IMR-90 (cell line): ENCODE results near the gene TRPV4. TPM values are rescaled to one million over a fixed set of nuclear protein-coding genes. Genes with fewer than 3 reads are reported as not detected.

Experiments
- ATAC-seq: fragments of 200-7000 bp; cut with Tn5 transposase; 2 replicates; pipeline ENCODE4 v1.9.1; 2020; ENCODE audit warnings: low read depth, mild to moderate bottlenecking, moderate library complexity
- BruUV-seq: library from RNA; stranded (reverse); fragments of 400-500 nt; replicated peaks from 2 replicates; lab custom pipeline; 2021; lab: Mats Ljungman, UMichigan
- CTCF ChIA-PET: fragments of 300-600 bp; formaldehyde crosslinking; extraction: SDS; loops from one replicate; lab custom pipeline; 2021; ENCODE audit warnings: antibody characterized with exemption; lab: Yijun Ruan, JAX
- POLR2A ChIA-PET: fragments of 300-600 bp; sonication (Branson Sonifier 250); formaldehyde crosslinking; loops from one replicate; lab custom pipeline; 2022; ENCODE audit warnings: antibody characterized with exemption; ENCODE audit not compliant: unreplicated experiment; lab: Charles Lee
- DNase-seq: peaks from one replicate; pipeline ENCODE4 v3.0.0; 2013
- H2AFZ ChIP-seq: replicated peaks from 2 replicates; pipeline ENCODE3; 2013; ENCODE audit warnings: low read length, mild to moderate bottlenecking; ENCODE audit not compliant: poor library complexity
- H2AK5ac ChIP-seq: 2 replicates; pipeline ENCODE4 v1.6.1; 2013; ENCODE audit warnings: low read depth, low read length, inconsistent platforms
- H2AK9ac ChIP-seq: replicated peaks from 2 replicates; pipeline ENCODE3; 2013; ENCODE audit warnings: mild to moderate bottlenecking, low read depth, low read length, moderate library complexity; ENCODE audit not compliant: poor library complexity
- H2BK120ac ChIP-seq: 2 replicates; pipeline ENCODE4 v1.6.1; 2013; ENCODE audit warnings: low read depth, low read length, inconsistent platforms
- H2BK15ac ChIP-seq: 3 replicates; pipeline ENCODE4 v1.6.1; 2013; ENCODE audit warnings: low read depth, low read length, inconsistent platforms
- H2BK20ac ChIP-seq: 2 replicates; pipeline ENCODE4 v1.6.1; 2013; ENCODE audit warnings: low read depth, mild to moderate bottlenecking, inconsistent platforms, low read length, moderate library complexity
- H2BK5ac ChIP-seq: 2 replicates; pipeline ENCODE4 v1.6.1; 2013; ENCODE audit warnings: mild to moderate bottlenecking, low read depth, low read length, inconsistent platforms; ENCODE audit not compliant: poor library complexity, severe bottlenecking
- H3K14ac ChIP-seq: replicated peaks from 2 replicates; pipeline ENCODE4 v1.6.1; 2013; ENCODE audit warnings: low read depth, low read length, inconsistent platforms
- H3K18ac ChIP-seq: 2 replicates; pipeline ENCODE4 v1.6.1; 2013; ENCODE audit warnings: low read depth, low read length, control low read depth
- H3K23ac ChIP-seq: 2 replicates; pipeline ENCODE4 v1.6.1; 2013; ENCODE audit warnings: low read depth, low read length, inconsistent platforms
- H3K27ac ChIP-seq: 2 replicates; pipeline ENCODE4 v1.5.1; 2013; ENCODE audit warnings: mild to moderate bottlenecking, control low read depth, low read length; ENCODE audit not compliant: insufficient read depth
- H3K27me3 ChIP-seq: 2 replicates; pipeline ENCODE4 v1.6.1; 2013; ENCODE audit warnings: low read length; ENCODE audit not compliant: control insufficient read depth, insufficient read depth
- H3K36me3 ChIP-seq: 2 replicates; pipeline ENCODE4 v1.6.1; 2013; ENCODE audit warnings: low read length, mixed read lengths; ENCODE audit not compliant: control insufficient read depth, insufficient read depth
- H3K4ac ChIP-seq: 2 replicates; pipeline ENCODE4 v1.6.1; 2013; ENCODE audit warnings: low read depth, low read length, inconsistent platforms
- H3K4me1 ChIP-seq: 2 replicates; pipeline ENCODE4 v1.6.1; 2013; ENCODE audit warnings: low read length, mixed read lengths; ENCODE audit not compliant: control insufficient read depth, insufficient read depth
- H3K4me2 ChIP-seq: 2 replicates; pipeline ENCODE4 v1.6.1; 2013; ENCODE audit warnings: low read depth, mild to moderate bottlenecking, control low read depth, low read length, moderate library complexity
- H3K4me3 ChIP-seq: 2 replicates; pipeline ENCODE4 v1.5.1; 2013; ENCODE audit warnings: low read depth, mild to moderate bottlenecking, control low read depth, low read length, moderate library complexity; ENCODE audit not compliant: insufficient read depth
- H3K56ac ChIP-seq: 2 replicates; pipeline ENCODE4 v1.6.1; 2013; ENCODE audit warnings: low read length, inconsistent platforms; ENCODE audit not compliant: insufficient read depth; ENCODE audit errors: extremely low read depth
- H3K79me1 ChIP-seq, 2 experiments: 2 replicates each; pipeline ENCODE4 v1.6.1; 2013; ENCODE audit warnings: low read length in 2 of 2, inconsistent platforms in 1 of 2, low read depth in 1 of 2
- H3K9ac ChIP-seq: 2 replicates; pipeline ENCODE4 v1.6.1; 2013; ENCODE audit warnings: low read depth, low read length, control low read depth
- H3K9me1 ChIP-seq: 2 replicates; pipeline ENCODE4 v1.6.1; 2013; ENCODE audit warnings: low read length, inconsistent platforms; ENCODE audit not compliant: insufficient read depth
- H3K9me3 ChIP-seq: 2 replicates; pipeline ENCODE4 v1.6.1; 2013; ENCODE audit warnings: low read length; ENCODE audit not compliant: control insufficient read depth, insufficient read depth
- H4K20me1 ChIP-seq: 2 replicates; pipeline ENCODE4 v1.6.1; 2013; ENCODE audit warnings: low read length, inconsistent platforms; ENCODE audit not compliant: insufficient read depth
- H4K5ac ChIP-seq: 2 replicates; pipeline ENCODE4 v1.6.1; 2013; ENCODE audit warnings: mild to moderate bottlenecking, low read depth, low read length, control low read depth
- H4K8ac ChIP-seq, 2 experiments: 2 replicates each; pipeline ENCODE4 v1.6.1; 2013; ENCODE audit warnings: low read depth in 2 of 2, low read length in 2 of 2, control low read depth in 1 of 2, inconsistent platforms in 1 of 2
- H4K91ac ChIP-seq: 2 replicates; pipeline ENCODE4 v1.6.1; 2013; ENCODE audit warnings: low read depth, low read length, inconsistent platforms; ENCODE audit not compliant: insufficient read depth
- BHLHE40 ChIP-seq: fragments of 150-350 bp; IDR thresholded peaks from 2 replicates; pipeline ENCODE4 v1.6.1; 2016; ENCODE audit warnings: mild to moderate bottlenecking, low read depth, low read length
- CEBPB ChIP-seq: IDR thresholded peaks from 2 replicates; pipeline ENCODE4 v1.6.1; 2012; ENCODE audit warnings: low read depth, low read length, improper control_type of control experiment
- CHD1 ChIP-seq: IDR thresholded peaks from 2 replicates; pipeline ENCODE4 v1.6.1; 2012; ENCODE audit warnings: low read depth, low read length, improper control_type of control experiment
- CTCF ChIP-seq: conservative IDR thresholded peaks from 2 replicates; pipeline ENCODE4 v1.5.1; 2012; ENCODE audit warnings: mild to moderate bottlenecking, low read depth, low read length, improper control_type of control experiment
- ELK1 ChIP-seq: fragments of 150-350 bp; IDR thresholded peaks from 2 replicates; pipeline ENCODE4 v1.6.1; 2016; ENCODE audit warnings: low read depth, mild to moderate bottlenecking, low read length, moderate library complexity, borderline replicate concordance
- FOS ChIP-seq: fragments of 150-350 bp; IDR thresholded peaks from 2 replicates; pipeline ENCODE4 v1.6.1; 2016; ENCODE audit warnings: low read depth, low read length
- MAFK ChIP-seq: IDR thresholded peaks from 2 replicates; pipeline ENCODE4 v1.6.1; 2012; ENCODE audit warnings: low read depth, low read length, improper control_type of control experiment
- MAZ ChIP-seq: IDR thresholded peaks from 2 replicates; pipeline ENCODE4 v1.6.1; 2012; ENCODE audit warnings: low read depth, mild to moderate bottlenecking, low read length, improper control_type of control experiment, moderate library complexity, borderline replicate concordance
- NFE2L2 ChIP-seq: fragments of 150-350 bp; IDR thresholded peaks from 2 replicates; pipeline ENCODE4 v1.6.1; 2016; ENCODE audit warnings: low read depth, mild to moderate bottlenecking, low read length
- POLR2A ChIP-seq: IDR thresholded peaks from 2 replicates; pipeline ENCODE4 v1.6.1; 2012; ENCODE audit warnings: mild to moderate bottlenecking, low read depth, low read length
- RAD21 ChIP-seq: IDR thresholded peaks from 2 replicates; pipeline ENCODE4 v1.6.1; 2012; ENCODE audit warnings: low read length, improper control_type of control experiment
- RCOR1 ChIP-seq: IDR thresholded peaks from 2 replicates; pipeline ENCODE4 v1.6.1; 2012; ENCODE audit warnings: mild to moderate bottlenecking, low read length, improper control_type of control experiment; ENCODE audit not compliant: insufficient replicate concordance
- RFX5 ChIP-seq: IDR thresholded peaks from 2 replicates; pipeline ENCODE4 v1.8.0; 2012; ENCODE audit warnings: low read depth, mild to moderate bottlenecking, low read length, moderate library complexity
- SMC3 ChIP-seq: fragments of 150-350 bp; IDR thresholded peaks from 2 replicates; pipeline ENCODE4 v1.6.1; 2016; ENCODE audit warnings: low read depth, mild to moderate bottlenecking, antibody characterized with exemption, low read length, moderate library complexity
- dilution Hi-C: fragments of 300-500 bp; cut with HindIII; formaldehyde crosslinking; loops from one replicate; pipeline ENCODE4 v1.14.3; 2018; ENCODE audit warnings: low sequenced_read_pairs; ENCODE audit not compliant: unreplicated experiment
- in situ Hi-C: fragments of 300-500 bp; cut with MboI; formaldehyde crosslinking; loops from 3 replicates; pipeline ENCODE4 v1.14.3; 2019; ENCODE audit warnings: low sequenced_read_pairs, inconsistent platforms, mixed read lengths
- intact Hi-C: fragments of 100-400 bp; cut with micrococcal nuclease; formaldehyde crosslinking; loops from 2 replicates; pipeline ENCODE4 v1.10.0; 2022
- polyA plus RNA-seq, 3 experiments: library from polyadenylated mRNA; depleted of rRNA; stranded (reverse); fragments of >200 nt; gene quantifications; 2 replicates each; pipeline ENCODE4 v1.2.3, GENCODE V29; 2012; ENCODE audit warnings: low replicate concordance in 1 of 3
- total RNA-seq: library from RNA; depleted of rRNA; stranded (reverse); fragments of >200 nt; gene quantifications from 2 replicates; pipeline ENCODE4 v1.2.3, GENCODE V29; 2012

The TRPV4 gene
- total and polyA plus RNA-seq, 2 of the 4 experiments (the other 2 are of a cell fraction): 1.1 to 6.1 TPM

GRCh38 chr12:109876406-109876805 is 43.2 kb upstream of the TRPV4 start:
- H2AFZ ChIP-seq: no peak overlapping the region
- intact Hi-C loops: no loop called here
- no peak overlapping the region for H2AK5ac ChIP-seq
- in situ Hi-C loops: no loop called here
- H3K27ac ChIP-seq: no peak overlapping the region
- no peak overlapping the region for H4K91ac ChIP-seq
- H2BK20ac ChIP-seq: no peak overlapping the region
- no peak overlapping the region for H3K56ac ChIP-seq
- H3K79me1 ChIP-seq: peaks cover 37 to 78% of the 10 kb centered on the region in 2 experiments
- H3K9me3 ChIP-seq: no peaks in the 10 kb centered on the region
- peaks cover 25% of the 10 kb centered on the region for H3K9me1 ChIP-seq
- H3K4me3 ChIP-seq: no peak overlapping the region
- no peak overlapping the region for H2BK120ac ChIP-seq
- H3K4me1 ChIP-seq: peaks cover 10% of the 10 kb centered on the region
- no peak overlapping the region for H3K4me2 ChIP-seq
- no peak overlapping the region for H3K14ac ChIP-seq
- ATAC-seq (no peak), DNase-seq (no peak)
- no peak overlapping the region for H3K18ac ChIP-seq
- dilution Hi-C loops: no loop called here
- H4K20me1 ChIP-seq: peaks cover 34% of the 10 kb centered on the region
- CTCF ChIA-PET: interaction anchor here (1.1 kb wide), 1 partner anchor 23 kb away, joined by 3 read pairs; no protein-coding TSS in a partner anchor
- H3K23ac ChIP-seq: no peak overlapping the region
- H2BK15ac ChIP-seq: no peak overlapping the region
- no peak overlapping the region for H4K8ac ChIP-seq
- no TSS peak for BruUV-seq
- no peaks in the 10 kb centered on the region for H3K27me3 ChIP-seq
- no peak overlapping the region for H4K5ac ChIP-seq
- H3K4ac ChIP-seq: no peak overlapping the region
- no peak overlapping the region for H2BK5ac ChIP-seq
- H2AK9ac ChIP-seq: no peak overlapping the region
- POLR2A ChIA-PET: no interaction called here
- TF ChIP-seq CEBPB (no peak), NFE2L2 (no peak), FOS (no peak), MAZ (no peak), BHLHE40 (no peak), SMC3 (no peak), POLR2A (no peak), RFX5 (no peak), MAFK (no peak), CTCF (no peak), CHD1 (no peak), ELK1 (no peak), RCOR1 (no peak), RAD21 (no peak)
- H3K36me3 ChIP-seq: peaks cover 8% of the 10 kb centered on the region
- no peak overlapping the region for H3K9ac ChIP-seq
